SU-DHL-6 (cell line): ENCODE measurements around the gene SACS.

Source experiments
- CTCF ChIP-seq: fragments of 200-600 bp; sonication (generic); IDR thresholded peaks from one replicate; pipeline ENCODE4 v1.5.1; 2017; ENCODE audit warnings: antibody characterized with exemption, mild to moderate bottlenecking, low read length, moderate library complexity; ENCODE audit not compliant: insufficient read depth, poor library complexity, severe bottlenecking
- EZH2phosphoT487 ChIP-seq: fragments of 200-600 bp; sonication (generic), shearing (Covaris generic); conservative IDR thresholded peaks from 2 replicates; pipeline ENCODE4 v1.6.1; 2018; ENCODE audit warnings: mild to moderate bottlenecking, antibody characterized with exemption, low read length, moderate library complexity, mixed read lengths

GRCh38 chr13:23377579-23377978 lies 55.9 kb downstream of the SACS start:
- TF ChIP-seq CTCF (no peak), EZH2phosphoT487 (no peak)
